ENCODE data around the gene CLIC3. TPM values are rescaled to one million over a fixed set of nuclear protein-coding genes. Genes with fewer than 3 reads are reported as not detected.
A peak's percentile ranks its signal among the peaks of the same experiment; 100 is the strongest.

The CLIC3 gene
- total and polyA plus RNA-seq, 2 experiments from 2014 or later: 0.87 TPM; not detected in 1

- Histone ChIP-seq H3K4me1 (ENCODE audit: low read depth) (peaks cover 5% of the 10 kb centered on the region), H3K9me3 (ENCODE audit: low read depth) (no peaks in the 10 kb centered on the region), H3K27me3 (peaks cover 41% of the 10 kb centered on the region), H3K27ac (no peak overlapping the region), H3K36me3 (no peaks in the 10 kb centered on the region), H3K4me3 (no peak overlapping the region)
- no peak for TF ChIP-seq CTCF (IDR thresholded peaks at IDR 0.05; ENCODE audit: low read depth, low read length)
- peak in 1 of 2 donors; percentile 34 for DNase-seq (ENCODE audit: low read depth in 1 of 2, low spot score in 1 of 2)
Observed at GRCh38 chr9:136994888-136995230, 1.5 kb downstream of the CLIC3 start.

GRCh38 chr9:136994180-136994887 is 2.0 kb downstream of the CLIC3 start:
- no peak overlapping the region for H3K4me3 ChIP-seq
- no peaks in the 10 kb centered on the region for H3K36me3 ChIP-seq
- no peak overlapping the region for H3K27ac ChIP-seq
- peaks cover 41% of the 10 kb centered on the region for H3K27me3 ChIP-seq
- no peaks in the 10 kb centered on the region for H3K9me3 ChIP-seq (ENCODE audit: low read depth)
- TF ChIP-seq CTCF (IDR thresholded peaks at IDR 0.05; ENCODE audit: low read depth, low read length): no peak
- DNase-seq (ENCODE audit: low read depth in 1 of 2, low spot score in 1 of 2): no peak
- peaks cover 5% of the 10 kb centered on the region for H3K4me1 ChIP-seq (ENCODE audit: low read depth)

GRCh38 chr9:136992819-136993369 is 3.5 kb downstream of the CLIC3 start:
- Histone ChIP-seq H3K4me3 (peak overlapping the region; percentile 58), H3K4me1 (ENCODE audit: low read depth) (peaks cover 5% of the 10 kb centered on the region), H3K9me3 (ENCODE audit: low read depth) (no peaks in the 10 kb centered on the region), H3K27ac (no peak overlapping the region), H3K27me3 (peaks cover 41% of the 10 kb centered on the region), H3K36me3 (no peaks in the 10 kb centered on the region)
- DNase-seq (ENCODE audit: low read depth in 1 of 2, low spot score in 1 of 2): no peak
- TF ChIP-seq CTCF (IDR thresholded peaks at IDR 0.05; ENCODE audit: low read depth, low read length): no peak

GRCh38 chr9:136991993-136992818 is 4.2 kb downstream of the CLIC3 start, which contains the start of gene PAXX:
TSS of gene PAXX (plus strand) at chr9:136992422. CDS start at chr9:136992444, 22 bp downstream.
- Histone ChIP-seq H3K36me3 (no peaks in the 10 kb centered on the region), H3K9me3 (ENCODE audit: low read depth) (no peaks in the 10 kb centered on the region), H3K4me1 (ENCODE audit: low read depth) (peaks cover 5% of the 10 kb centered on the region), H3K27me3 (peaks cover 37% of the 10 kb centered on the region), H3K27ac (no peak within 1 kb of the TSS), H3K4me3 (peak within 1 kb of the TSS; percentile 58)
- no peak for TF ChIP-seq CTCF (IDR thresholded peaks at IDR 0.05; ENCODE audit: low read depth, low read length)
- peak; percentile 92 to 96 for DNase-seq (ENCODE audit: low read depth in 1 of 2, low spot score in 1 of 2)

- no peaks in the 10 kb centered on the region for H3K9me3 ChIP-seq (ENCODE audit: low read depth)
- no peak overlapping the region for H3K4me3 ChIP-seq
- peaks cover 35% of the 10 kb centered on the region for H3K27me3 ChIP-seq
Observed at GRCh38 chr9:136990242-136990911, 6.0 kb downstream of the CLIC3 start.

More at GRCh38 chr9:136990242-136990911, 6.0 kb downstream of the CLIC3 start:
- no peaks in the 10 kb centered on the region for H3K36me3 ChIP-seq
- H3K4me1 ChIP-seq (ENCODE audit: low read depth): peaks cover 9% of the 10 kb centered on the region
- TF ChIP-seq CTCF (IDR thresholded peaks at IDR 0.05; ENCODE audit: low read depth, low read length): no peak
- DNase-seq (ENCODE audit: low read depth in 1 of 2, low spot score in 1 of 2): no peak
- no peak overlapping the region for H3K27ac ChIP-seq

Data from cardiac muscle cell (in vitro differentiated cells and primary cell).